Neural cell (in vitro differentiated cells): ENCODE measurements around the gene CREB3L4. TPM values are rescaled to one million over a fixed set of nuclear protein-coding genes. Genes with fewer than 3 reads are reported as not detected.

Experiments used
- H2AFZ ChIP-seq: fragments of 200-600, 300-800 bp; sonication (generic), shearing (Covaris generic); 2 replicates; pipeline ENCODE4 v1.6.0; 2014; ENCODE audit warnings: low read depth, mild to moderate bottlenecking, antibody characterized with exemption, low read length, moderate library complexity
- H3F3A ChIP-seq: fragments of 200-600 bp; shearing (Covaris generic); 2 replicates; pipeline ENCODE4 v1.6.1; 2016; ENCODE audit warnings: mild to moderate bottlenecking, moderate library complexity, mixed read lengths, antibody characterized with exemption, low read length; ENCODE audit not compliant: insufficient read depth, poor library complexity, severe bottlenecking
- H3K27ac ChIP-seq: fragments of 200-600, 300-800 bp; sonication (generic), shearing (Covaris generic); 2 replicates; pipeline ENCODE4 v1.5.1; 2014; ENCODE audit warnings: mild to moderate bottlenecking, low read length, moderate library complexity
- H3K27me3 ChIP-seq: fragments of 300-800, 200-600 bp; sonication (generic), shearing (Covaris generic); 2 replicates; pipeline ENCODE4 v1.6.0; 2014; ENCODE audit warnings: mild to moderate bottlenecking, low read depth, low read length, moderate library complexity; ENCODE audit not compliant: insufficient read depth
- H3K36me3 ChIP-seq: fragments of 300-800, 200-600 bp; sonication (generic), shearing (Covaris generic); 2 replicates; pipeline ENCODE4 v1.5.1; 2014; ENCODE audit warnings: mild to moderate bottlenecking, antibody characterized with exemption, low read length, moderate library complexity; ENCODE audit not compliant: insufficient read depth
- H3K4me2 ChIP-seq: fragments of 300-800, 200-600 bp; sonication (generic), shearing (Covaris generic); 2 replicates; pipeline ENCODE4 v1.6.0; 2014; ENCODE audit warnings: mild to moderate bottlenecking, low read length
- H3K4me3 ChIP-seq: fragments of 300-800, 200-600 bp; sonication (generic), shearing (Covaris generic); 2 replicates; pipeline ENCODE4 v1.5.1; 2014; ENCODE audit warnings: mild to moderate bottlenecking, low read length, moderate library complexity
- H3K79me2 ChIP-seq: fragments of 200-600 bp; shearing (Covaris generic); replicated peaks from 2 replicates; pipeline ENCODE4 v1.6.0; 2014; ENCODE audit warnings: mild to moderate bottlenecking, low read length, moderate library complexity; ENCODE audit not compliant: insufficient read depth
- H3K9ac ChIP-seq: fragments of 300-800, 200-600 bp; sonication (generic), shearing (Covaris generic); 2 replicates; pipeline ENCODE4 v1.6.1; 2016; ENCODE audit warnings: mild to moderate bottlenecking, low read length, mixed read lengths
- H3K9me2 ChIP-seq: fragments of 200-600 bp; shearing (Covaris generic); 2 replicates; pipeline ENCODE4 v1.6.1; 2016; ENCODE audit warnings: mild to moderate bottlenecking, low read length, mixed read lengths; ENCODE audit not compliant: insufficient read depth
- H3K9me3 ChIP-seq: fragments of 200-600, 300-800 bp; sonication (generic), shearing (Covaris generic); 2 replicates; pipeline ENCODE4 v1.6.1; 2016; ENCODE audit warnings: mild to moderate bottlenecking, mixed run types, low read length, moderate library complexity, mixed read lengths
- H4K20me1 ChIP-seq: fragments of 200-600 bp; shearing (Covaris generic); 2 replicates; pipeline ENCODE4 v1.6.1; 2016; ENCODE audit warnings: mild to moderate bottlenecking, mixed run types; ENCODE audit not compliant: insufficient read depth
- CTCF ChIP-seq: fragments of 450-650 bp; IDR thresholded peaks from 2 replicates; pipeline ENCODE4 v1.5.1; 2014; ENCODE audit warnings: antibody characterized with exemption, mild to moderate bottlenecking, moderate library complexity; ENCODE audit not compliant: poor library complexity, severe bottlenecking
- EP300 ChIP-seq: fragments of 450-650 bp; conservative IDR thresholded peaks from 2 replicates; pipeline ENCODE4 v1.6.1; 2014; ENCODE audit warnings: antibody characterized with exemption, mild to moderate bottlenecking, moderate library complexity; ENCODE audit not compliant: poor library complexity, severe bottlenecking
- EZH2 ChIP-seq: fragments of 200-600, 300-800 bp; shearing (Covaris generic), sonication (generic); IDR thresholded peaks from 2 replicates; pipeline ENCODE4 v1.6.1; 2014; ENCODE audit warnings: antibody characterized with exemption, low read length, borderline replicate concordance, mild to moderate bottlenecking; ENCODE audit not compliant: insufficient read depth, poor library complexity, severe bottlenecking
- MXI1 ChIP-seq: fragments of 450-650 bp; conservative IDR thresholded peaks from 2 replicates; pipeline ENCODE4 v1.6.1; 2014; ENCODE audit warnings: antibody characterized with exemption, mild to moderate bottlenecking; ENCODE audit not compliant: poor library complexity, severe bottlenecking
- POLR2AphosphoS5 ChIP-seq: IDR thresholded peaks from 2 replicates; pipeline ENCODE4 v1.6.1; 2012
- RAD21 ChIP-seq: fragments of 450-650 bp; conservative IDR thresholded peaks from 2 replicates; pipeline ENCODE4 v1.6.1; 2014; ENCODE audit warnings: antibody characterized with exemption, mild to moderate bottlenecking, moderate library complexity
- SMC3 ChIP-seq: fragments of 450-650 bp; conservative IDR thresholded peaks from 2 replicates; pipeline ENCODE4 v1.6.1; 2014; ENCODE audit warnings: antibody characterized with exemption, mild to moderate bottlenecking, moderate library complexity; ENCODE audit not compliant: poor library complexity
- TAF1 ChIP-seq: IDR thresholded peaks from 2 replicates; pipeline ENCODE4 v1.6.1; 2012; ENCODE audit warnings: low read depth
- polyA plus RNA-seq: library from polyadenylated mRNA; depleted of rRNA; stranded (reverse); fragments of >200 nt; gene quantifications from 2 replicates; pipeline ENCODE4 v1.2.3, GENCODE V29; 2014
- TF ChIP-seq, protein P1 (sequence below): IDR thresholded peaks from 2 replicates; pipeline ENCODE4 v1.6.1; 2012; ENCODE audit warnings: borderline replicate concordance

The CREB3L4 gene
- polyA plus RNA-seq, 1 donor from 2014 or later: 18.0 TPM

- Histone ChIP-seq H3K27ac (no peak overlapping the region), H2AFZ (no peak overlapping the region), H3F3A (no peaks in the 10 kb centered on the region), H3K9me2 (no peaks in the 10 kb centered on the region), H3K9me3 (no peaks in the 10 kb centered on the region), H3K36me3 (no peaks in the 10 kb centered on the region), H4K20me1 (no peaks in the 10 kb centered on the region), H3K4me2 (no peak overlapping the region), H3K9ac (no peak overlapping the region), H3K4me3 (no peak overlapping the region), H3K27me3 (no peaks in the 10 kb centered on the region), H3K79me2 (no peaks in the 10 kb centered on the region)
- TF ChIP-seq EZH2 (no peak), EP300 (no peak), SMC3 (no peak), RAD21 (no peak), MXI1 (no peak), CTCF (no peak), POLR2AphosphoS5 (no peak), TAF1 (no peak)
- TF ChIP-seq, protein P1, sequence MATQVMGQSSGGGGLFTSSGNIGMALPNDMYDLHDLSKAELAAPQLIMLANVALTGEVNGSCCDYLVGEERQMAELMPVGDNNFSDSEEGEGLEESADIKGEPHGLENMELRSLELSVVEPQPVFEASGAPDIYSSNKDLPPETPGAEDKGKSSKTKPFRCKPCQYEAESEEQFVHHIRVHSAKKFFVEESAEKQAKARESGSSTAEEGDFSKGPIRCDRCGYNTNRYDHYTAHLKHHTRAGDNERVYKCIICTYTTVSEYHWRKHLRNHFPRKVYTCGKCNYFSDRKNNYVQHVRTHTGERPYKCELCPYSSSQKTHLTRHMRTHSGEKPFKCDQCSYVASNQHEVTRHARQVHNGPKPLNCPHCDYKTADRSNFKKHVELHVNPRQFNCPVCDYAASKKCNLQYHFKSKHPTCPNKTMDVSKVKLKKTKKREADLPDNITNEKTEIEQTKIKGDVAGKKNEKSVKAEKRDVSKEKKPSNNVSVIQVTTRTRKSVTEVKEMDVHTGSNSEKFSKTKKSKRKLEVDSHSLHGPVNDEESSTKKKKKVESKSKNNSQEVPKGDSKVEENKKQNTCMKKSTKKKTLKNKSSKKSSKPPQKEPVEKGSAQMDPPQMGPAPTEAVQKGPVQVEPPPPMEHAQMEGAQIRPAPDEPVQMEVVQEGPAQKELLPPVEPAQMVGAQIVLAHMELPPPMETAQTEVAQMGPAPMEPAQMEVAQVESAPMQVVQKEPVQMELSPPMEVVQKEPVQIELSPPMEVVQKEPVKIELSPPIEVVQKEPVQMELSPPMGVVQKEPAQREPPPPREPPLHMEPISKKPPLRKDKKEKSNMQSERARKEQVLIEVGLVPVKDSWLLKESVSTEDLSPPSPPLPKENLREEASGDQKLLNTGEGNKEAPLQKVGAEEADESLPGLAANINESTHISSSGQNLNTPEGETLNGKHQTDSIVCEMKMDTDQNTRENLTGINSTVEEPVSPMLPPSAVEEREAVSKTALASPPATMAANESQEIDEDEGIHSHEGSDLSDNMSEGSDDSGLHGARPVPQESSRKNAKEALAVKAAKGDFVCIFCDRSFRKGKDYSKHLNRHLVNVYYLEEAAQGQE: no peak
These were observed 31.5 kb upstream of the CREB3L4 start for GRCh38 chr1:153936011-153936802.

- no peak for TF ChIP-seq MXI1
These were observed 30.4 kb upstream of the CREB3L4 start for GRCh38 chr1:153937331-153937730.

More at GRCh38 chr1:153937331-153937730, 30.4 kb upstream of the CREB3L4 start:
- H3K36me3 ChIP-seq: no peaks in the 10 kb centered on the region
- no peaks in the 10 kb centered on the region for H3K27me3 ChIP-seq
- H3K9me3 ChIP-seq: no peaks in the 10 kb centered on the region
- no peak overlapping the region for H3K4me2 ChIP-seq
- no peaks in the 10 kb centered on the region for H4K20me1 ChIP-seq
- H3K9ac ChIP-seq: no peak overlapping the region
- H3F3A ChIP-seq: no peaks in the 10 kb centered on the region
- no peak overlapping the region for H3K27ac ChIP-seq
- no peaks in the 10 kb centered on the region for H3K79me2 ChIP-seq
- H2AFZ ChIP-seq: no peak overlapping the region
- H3K4me3 ChIP-seq: no peak overlapping the region
- no peaks in the 10 kb centered on the region for H3K9me2 ChIP-seq
